GM12878 (cell line): ENCODE data around the gene ARHGEF37. TPM values are rescaled to one million over a fixed set of nuclear protein-coding genes. Genes with fewer than 3 reads are reported as not detected.

Experiments used
- ATAC-seq: fragments of 200-7000 bp; cut with Tn5 transposase; 3 replicates; pipeline ENCODE4 v1.9.1; 2020; ENCODE audit warnings: mild to moderate bottlenecking, moderate library complexity
- BruUV-seq: library from RNA; stranded (reverse); fragments of 400-500 nt; replicated peaks from 2 replicates; lab custom pipeline; 2021; lab: Mats Ljungman, UMichigan
- CTCF ChIA-PET: fragments of 300-600 bp; sonication (Branson Sonifier 250); formaldehyde crosslinking; extraction: SDS; loops from one replicate; lab custom pipeline; 2021; ENCODE audit warnings: inconsistent platforms; lab: Yijun Ruan, JAX
- POLR2A ChIA-PET: fragments of 350-600 bp; formaldehyde crosslinking; extraction: SDS; loops from one replicate; lab custom pipeline; 2021; ENCODE audit warnings: inconsistent platforms; lab: Charles Lee
- RAD21 ChIA-PET: fragments of 300-600 bp; sonication (Branson Sonifier 250); formaldehyde crosslinking; loops from one replicate; lab custom pipeline; 2023; ENCODE audit warnings: antibody characterized with exemption; ENCODE audit not compliant: unreplicated experiment; lab: Charles Lee
- SMC1A ChIA-PET: fragments of 300-600 bp; sonication (Branson Sonifier 250); formaldehyde crosslinking; loops from one replicate; lab custom pipeline; 2023; ENCODE audit not compliant: unreplicated experiment, uncharacterized antibody; lab: Charles Lee
- DNase-seq: peaks from one replicate; pipeline ENCODE4 v3.0.0-alpha.2; 2011; ENCODE audit warnings: low read depth, low spot score
- FAIRE-seq: peaks from 3 replicates; lab custom pipeline; 2011; peaks lifted over from hg19 to GRCh38; lab: Jason Lieb, UNC
- H2AFZ ChIP-seq: 2 replicates; pipeline ENCODE4 v1.6.0; 2011; ENCODE audit warnings: low read depth, low read length, control low read depth; ENCODE audit not compliant: control insufficient read depth
- H3K27ac ChIP-seq: 2 replicates; pipeline ENCODE4 v1.5.1; 2011; ENCODE audit warnings: control low read depth; ENCODE audit not compliant: control insufficient read depth, insufficient read depth
- H3K27me3 ChIP-seq, 2 experiments: replicated peaks in 1 of 2; 2 replicates each; pipeline versions ENCODE4 v1.6.0 to v1.6.1; 2011; ENCODE audit warnings: low read length in 1 of 2; ENCODE audit not compliant: control insufficient read depth in 2 of 2, insufficient read depth in 2 of 2
- H3K36me3 ChIP-seq, 2 experiments: 2 replicates each; pipeline ENCODE4 v1.5.1; 2011; ENCODE audit warnings: low read length in 1 of 2; ENCODE audit not compliant: control insufficient read depth in 2 of 2, insufficient read depth in 2 of 2
- H3K4me1 ChIP-seq: 2 replicates; pipeline ENCODE4 v1.6.1; 2011; ENCODE audit warnings: mild to moderate bottlenecking, low read length, moderate library complexity, mixed read lengths; ENCODE audit not compliant: control insufficient read depth, insufficient read depth
- H3K4me2 ChIP-seq: 2 replicates; pipeline ENCODE4 v1.6.0; 2011; ENCODE audit warnings: control low read depth; ENCODE audit not compliant: control insufficient read depth, insufficient read depth
- H3K4me3 ChIP-seq: fragments of 200-600 bp; sonication (generic); 2 replicates; pipeline ENCODE4 v1.5.1; 2016
- H3K79me2 ChIP-seq: 2 replicates; pipeline ENCODE4 v1.6.0; 2011; ENCODE audit warnings: low read length; ENCODE audit not compliant: control insufficient read depth, insufficient read depth
- H3K9ac ChIP-seq: 2 replicates; pipeline ENCODE4 v1.8.0; 2011; ENCODE audit warnings: low read length, control low read depth, mixed read lengths; ENCODE audit not compliant: control insufficient read depth, insufficient read depth
- H3K9me3 ChIP-seq: replicated peaks from 3 replicates; pipeline ENCODE4 v1.5.1; 2011; ENCODE audit warnings: mild to moderate bottlenecking, low read length; ENCODE audit not compliant: control insufficient read depth, insufficient read depth
- H4K20me1 ChIP-seq: 2 replicates; pipeline ENCODE4 v1.6.0; 2011; ENCODE audit not compliant: control insufficient read depth, insufficient read depth
- FOXM1 ChIP-seq: IDR thresholded peaks from 2 replicates; pipeline ENCODE4 v1.6.1; 2012; ENCODE audit warnings: low read depth, mild to moderate bottlenecking, inconsistent platforms, low read length, moderate library complexity
- SIN3A ChIP-seq: IDR thresholded peaks from 2 replicates; pipeline ENCODE4 v1.6.1; 2012; ENCODE audit warnings: low read depth, low read length, improper control_type of control experiment
- WGBS: methylation state at CpG from one replicate; pipeline ENCODE4 v1.1.6; 2016; ENCODE audit warnings: low lambda C conversion rate; ENCODE audit not compliant: insufficient replicate concordance, insufficient coverage; ENCODE audit errors: missing lambda C conversion rate; 5-methylcytosine and 5-hydroxymethylcytosine counted together
- in situ Hi-C: fragments of 300-500 bp; cut with MboI; formaldehyde crosslinking; loops from 9 replicates; pipeline ENCODE4 v1.14.3; 2018; ENCODE audit warnings: mixed read lengths
- intact Hi-C: fragments of 100-400 bp; cut with micrococcal nuclease; formaldehyde crosslinking; loops from one replicate; pipeline ENCODE4 v1.14.2; 2022; ENCODE audit not compliant: unreplicated experiment
- polyA plus RNA-seq, 11 experiments: library from polyadenylated mRNA; depleted of rRNA in 4 of 11; unstranded in 6 of 11; stranded (reverse) in 5 of 11; fragments of >200 nt; fragmentation: Nextera tagmentation in 4 of 11; fragmentation: Illumina TruSeq in 1 of 11; extraction: Ambion mirVana in 4 of 11; extraction: Trizol in 1 of 11; gene quantifications; 1 replicate in 1 of 11; 2 replicates in 10 of 11; pipeline versions ENCODE4 v1.2.1 to v1.2.3, GENCODE V29; 2011 to 2016; ENCODE audit warnings: inconsistent platforms in 2 of 11, missing spikeins in 2 of 11, low read depth in 1 of 11
- total RNA-seq, 4 experiments: library from RNA; depleted of rRNA in 3 of 4; stranded (reverse); fragments of >200 nt in 3 of 4; fragmentation: Illumina TruSeq in 1 of 4; extraction: Trizol in 1 of 4; gene quantifications; 2 replicates each; pipeline versions ENCODE4 v1.2.1 to v1.2.3, GENCODE V29; 2013 to 2021
- TF ChIP-seq, protein P1 (sequence below): IDR thresholded peaks from 2 replicates; pipeline ENCODE4 v1.6.1; 2011; ENCODE audit warnings: borderline replicate concordance, low read depth, mild to moderate bottlenecking, moderate library complexity, mixed read lengths, low read length; ENCODE audit not compliant: insufficient read depth; ENCODE audit errors: extremely low read length

ARHGEF37 gene
- total and polyA plus RNA-seq, 10 of the 15 experiments (the other 5 are each of a cell fraction or from before 2014, with no cell fraction given): 0.16 to 1.1 (median 0.63) TPM

DNA sequence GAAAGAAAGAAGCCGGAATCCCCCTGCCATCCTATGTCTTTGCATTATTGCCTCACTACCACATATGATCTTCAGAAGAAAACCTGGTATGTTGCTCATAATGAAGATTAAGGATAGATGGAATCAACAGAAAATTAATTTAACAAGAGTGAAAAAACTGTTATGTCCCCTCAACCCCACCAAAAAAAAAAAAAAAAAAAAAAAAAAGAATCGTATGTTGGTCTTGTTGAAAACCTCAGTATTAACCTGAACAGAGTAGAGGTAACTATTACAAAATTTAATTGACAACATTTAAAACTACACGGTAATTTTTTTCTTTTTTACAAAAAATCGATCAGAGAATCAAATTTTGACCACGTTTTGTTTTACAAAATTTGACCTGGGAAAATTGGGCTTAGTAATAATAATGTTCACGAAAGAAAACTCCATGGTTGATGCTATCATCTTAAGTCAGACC, 29.2 kb upstream of the ARHGEF37 start:
- ChIA-PET POLR2A (interaction anchor here (0.6 to 3.5 kb wide), 7 partner anchors 8 to 207 kb away, joined by 3 to 22 read pairs (median 5); partner anchors contain the start of genes GRPEL2 and PCYOX1L), SMC1A (interaction anchor here (0.7 to 2.2 kb wide), 8 partner anchors 8 to 117 kb away, joined by 3 to 8 read pairs (median 4); no protein-coding TSS in a partner anchor), CTCF (interaction anchor here (0.9 to 5.4 kb wide), 12 partner anchors 9 to 205 kb away, joined by 3 to 39 read pairs (median 8); partner anchors contain the start of gene PCYOX1L), RAD21 (interaction anchor here (1.0 to 2.1 kb wide), 8 partner anchors 10 to 194 kb away, joined by 3 to 20 read pairs (median 4); partner anchors contain the start of genes IL17B and PCYOX1L)
- WGBS: 18% methylated on average over 6 of the region's 6 CpGs
- Histone ChIP-seq H3K36me3 (no peaks in the 10 kb centered on the region; a peak in 1 of 4 replicates), H4K20me1 (no peaks in the 10 kb centered on the region), H3K27ac (peak overlapping the region; percentile 100), H2AFZ (peak overlapping the region; percentile 98), H3K4me2 (peak overlapping the region; percentile 61; the same call in 1 of the 2 replicates), H3K9ac (peak overlapping the region; percentile 100), H3K9me3 (no peaks in the 10 kb centered on the region), H3K4me3 (peak overlapping the region; percentile 67), H3K79me2 (peaks cover 50% of the 10 kb centered on the region), H3K4me1 (no peaks in the 10 kb centered on the region; the same call in 1 of the 2 replicates), H3K27me3 (no peaks in the 10 kb centered on the region)
- intact Hi-C loops: no loop called here
- DNase-seq (no peak), FAIRE-seq (no peak), ATAC-seq (no peak)
- TF ChIP-seq, protein P1, sequence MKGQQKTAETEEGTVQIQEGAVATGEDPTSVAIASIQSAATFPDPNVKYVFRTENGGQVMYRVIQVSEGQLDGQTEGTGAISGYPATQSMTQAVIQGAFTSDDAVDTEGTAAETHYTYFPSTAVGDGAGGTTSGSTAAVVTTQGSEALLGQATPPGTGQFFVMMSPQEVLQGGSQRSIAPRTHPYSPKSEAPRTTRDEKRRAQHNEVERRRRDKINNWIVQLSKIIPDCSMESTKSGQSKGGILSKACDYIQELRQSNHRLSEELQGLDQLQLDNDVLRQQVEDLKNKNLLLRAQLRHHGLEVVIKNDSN: no peak
- TF ChIP-seq SIN3A (no peak), FOXM1 (0 out of 2 replicates have a peak, but pooled peaks have one; percentile 2)
- no TSS peak for BruUV-seq
- in situ Hi-C loops: loop anchor here (5.0 kb wide), 1 partner anchor 180 kb away; no protein-coding TSS in a partner anchor
